Mesenchymal stem cell (in vitro differentiated cells and primary cell): ENCODE measurements around the gene METTL17.
A peak's percentile ranks its signal among the peaks of the same experiment; 100 is the strongest.

Experiments
- DNase-seq: peaks from one replicate; pipeline ENCODE4 v3.0.0-alpha.2; 2013
- H2AFZ ChIP-seq: one replicate; pipeline ENCODE4 v1.6.1; 2013; ENCODE audit warnings: low read depth, mild to moderate bottlenecking, control low read depth, inconsistent platforms, low read length, moderate library complexity
- H2AK5ac ChIP-seq: 2 replicates; pipeline ENCODE4 v1.6.1; 2013; ENCODE audit warnings: low read length, moderate library complexity, mild to moderate bottlenecking, inconsistent platforms; ENCODE audit not compliant: severe bottlenecking
- H2BK120ac ChIP-seq: one replicate; pipeline ENCODE4 v1.6.1; 2013; ENCODE audit warnings: low read depth, mild to moderate bottlenecking, inconsistent platforms, low read length, moderate library complexity
- H2BK12ac ChIP-seq, 2 experiments: one replicate each; pipeline ENCODE4 v1.6.1; 2013; ENCODE audit warnings: inconsistent platforms in 2 of 2, low read length in 2 of 2, mild to moderate bottlenecking in 2 of 2, moderate library complexity in 2 of 2, control low read depth in 1 of 2
- H2BK15ac ChIP-seq: one replicate; pipeline ENCODE4 v1.6.1; 2013; ENCODE audit warnings: mild to moderate bottlenecking, low read depth, inconsistent platforms; ENCODE audit not compliant: poor library complexity, severe bottlenecking
- H2BK5ac ChIP-seq: 2 replicates; pipeline ENCODE4 v1.6.1; 2013; ENCODE audit warnings: low read depth, mild to moderate bottlenecking, low read length, control low read depth, inconsistent platforms; ENCODE audit not compliant: poor library complexity, severe bottlenecking
- H3K14ac ChIP-seq, 2 experiments: one replicate each; pipeline ENCODE4 v1.6.1; 2013; ENCODE audit warnings: inconsistent platforms in 2 of 2, low read length in 2 of 2, control low read depth in 1 of 2, mild to moderate bottlenecking in 1 of 2, moderate library complexity in 1 of 2
- H3K18ac ChIP-seq, 2 experiments: one replicate each; pipeline ENCODE4 v1.6.1; 2013; ENCODE audit warnings: inconsistent platforms in 2 of 2, low read length in 2 of 2, control low read depth in 1 of 2, low read depth in 1 of 2, mild to moderate bottlenecking in 1 of 2
- H3K23ac ChIP-seq, 2 experiments: one replicate each; pipeline ENCODE4 v1.6.1; 2013; ENCODE audit warnings: inconsistent platforms in 2 of 2, low read length in 2 of 2, mild to moderate bottlenecking in 2 of 2, moderate library complexity in 2 of 2, control low read depth in 1 of 2
- H3K27ac ChIP-seq: 2 replicates; pipeline ENCODE4 v1.5.1; 2013; ENCODE audit warnings: mild to moderate bottlenecking, moderate library complexity, low read length, control low read depth, inconsistent platforms; ENCODE audit not compliant: poor library complexity, severe bottlenecking
- H3K27me3 ChIP-seq, 2 experiments: 2 replicates each; pipeline versions ENCODE4 v1.6.1 to v1.7.0; 2013; ENCODE audit warnings: low read length in 2 of 2, mild to moderate bottlenecking in 2 of 2, moderate library complexity in 2 of 2, control low read depth in 1 of 2, inconsistent platforms in 1 of 2; ENCODE audit not compliant: control insufficient read depth in 1 of 2, insufficient read depth in 1 of 2
- H3K36me3 ChIP-seq, 2 experiments: 2 replicates each; pipeline versions ENCODE4 v1.6.1 to v1.7.0; 2013; ENCODE audit warnings: low read length in 2 of 2, control low read depth in 1 of 2, inconsistent platforms in 1 of 2, low read depth in 1 of 2, mild to moderate bottlenecking in 1 of 2; ENCODE audit not compliant: insufficient read depth in 2 of 2, control insufficient read depth in 1 of 2
- H3K4ac ChIP-seq, 2 experiments: one replicate each; pipeline ENCODE4 v1.6.1; 2013; ENCODE audit warnings: inconsistent platforms in 2 of 2, low read length in 2 of 2, mild to moderate bottlenecking in 2 of 2, moderate library complexity in 2 of 2, control low read depth in 1 of 2, low read depth in 1 of 2
- H3K4me1 ChIP-seq: 2 replicates; pipeline ENCODE4 v1.6.1; 2013; ENCODE audit warnings: low read depth, low read length, control low read depth; ENCODE audit not compliant: control insufficient read depth, insufficient read depth
- H3K4me2 ChIP-seq: 2 replicates; pipeline ENCODE4 v1.6.1; 2013; ENCODE audit warnings: low read length, mild to moderate bottlenecking, inconsistent platforms; ENCODE audit not compliant: poor library complexity, severe bottlenecking
- H3K4me3 ChIP-seq, 2 experiments: 2 replicates each; pipeline versions ENCODE4 v1.5.1 to v1.7.0; 2013; ENCODE audit warnings: low read length in 2 of 2, mild to moderate bottlenecking in 2 of 2, control low read depth in 1 of 2, low read depth in 1 of 2; ENCODE audit not compliant: insufficient read depth in 1 of 2
- H3K79me1 ChIP-seq: replicated peaks from 2 replicates; pipeline ENCODE4 v1.6.1; 2013; ENCODE audit warnings: mild to moderate bottlenecking, control low read depth, low read length, inconsistent platforms; ENCODE audit not compliant: poor library complexity, severe bottlenecking
- H3K9ac ChIP-seq: 2 replicates; pipeline ENCODE4 v1.7.0; 2013; ENCODE audit warnings: mild to moderate bottlenecking, low read length, moderate library complexity
- H3K9me3 ChIP-seq: 2 replicates; pipeline ENCODE4 v1.7.0; 2013; ENCODE audit warnings: mild to moderate bottlenecking, low read length; ENCODE audit not compliant: control insufficient read depth
- H4K8ac ChIP-seq: one replicate; pipeline ENCODE4 v1.6.1; 2013; ENCODE audit warnings: inconsistent platforms, mild to moderate bottlenecking, low read length, moderate library complexity
- H4K91ac ChIP-seq: one replicate; pipeline ENCODE4 v1.6.1; 2013; ENCODE audit warnings: mild to moderate bottlenecking, low read length, inconsistent platforms
- WGBS: methylation state at CpG from one replicate; pipeline ENCODE4 v1.1.7; 2013; ENCODE audit warnings: mixed read lengths; 5-methylcytosine and 5-hydroxymethylcytosine counted together

METTL17 gene

DNA sequence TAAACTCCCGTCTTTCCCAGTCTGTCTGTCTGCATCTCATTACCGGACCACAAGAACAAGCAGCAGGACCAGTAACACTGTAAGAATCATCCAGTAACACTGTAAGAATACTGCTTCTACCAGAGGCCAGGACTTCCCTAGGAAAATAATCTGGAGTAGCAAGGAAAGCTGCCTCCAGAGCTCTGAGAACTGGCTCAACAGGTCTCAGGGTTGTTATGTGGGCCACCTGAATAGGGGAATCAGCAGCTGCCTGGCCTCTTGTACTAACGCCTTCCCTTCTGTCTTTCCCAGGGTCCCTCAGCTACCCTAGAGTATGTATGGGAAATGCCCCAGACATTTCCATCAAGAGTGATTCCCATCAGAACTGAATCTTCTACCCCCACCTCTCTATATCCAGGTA lies 8.4 kb downstream of the METTL17 start:
- Histone ChIP-seq H3K23ac (no peak overlapping the region), H3K4ac (no peak overlapping the region), H2BK5ac (no peak overlapping the region), H2AK5ac (no peak overlapping the region), H3K4me1 (peaks cover 8% of the 10 kb centered on the region), H3K27ac (no peak overlapping the region), H4K91ac (no peak overlapping the region), H3K79me1 (peaks cover under 1% of the 10 kb centered on the region), H3K18ac (no peak overlapping the region), H3K27me3 (no peaks in the 10 kb centered on the region), H3K9ac (no peak overlapping the region), H2BK12ac (no peak overlapping the region), H3K4me2 (no peak overlapping the region), H3K14ac (no peak overlapping the region), H2BK15ac (no peak overlapping the region), H4K8ac (no peak overlapping the region), H3K4me3 (no peak overlapping the region), H2AFZ (no peak overlapping the region), H2BK120ac (no peak overlapping the region), H3K36me3 (peaks cover 22 to 45% of the 10 kb centered on the region in 2 experiments), H3K9me3 (no peaks in the 10 kb centered on the region)
- 86% methylated on average over 3 of the region's 3 CpGs for WGBS
- DNase-seq: no peak

DNA sequence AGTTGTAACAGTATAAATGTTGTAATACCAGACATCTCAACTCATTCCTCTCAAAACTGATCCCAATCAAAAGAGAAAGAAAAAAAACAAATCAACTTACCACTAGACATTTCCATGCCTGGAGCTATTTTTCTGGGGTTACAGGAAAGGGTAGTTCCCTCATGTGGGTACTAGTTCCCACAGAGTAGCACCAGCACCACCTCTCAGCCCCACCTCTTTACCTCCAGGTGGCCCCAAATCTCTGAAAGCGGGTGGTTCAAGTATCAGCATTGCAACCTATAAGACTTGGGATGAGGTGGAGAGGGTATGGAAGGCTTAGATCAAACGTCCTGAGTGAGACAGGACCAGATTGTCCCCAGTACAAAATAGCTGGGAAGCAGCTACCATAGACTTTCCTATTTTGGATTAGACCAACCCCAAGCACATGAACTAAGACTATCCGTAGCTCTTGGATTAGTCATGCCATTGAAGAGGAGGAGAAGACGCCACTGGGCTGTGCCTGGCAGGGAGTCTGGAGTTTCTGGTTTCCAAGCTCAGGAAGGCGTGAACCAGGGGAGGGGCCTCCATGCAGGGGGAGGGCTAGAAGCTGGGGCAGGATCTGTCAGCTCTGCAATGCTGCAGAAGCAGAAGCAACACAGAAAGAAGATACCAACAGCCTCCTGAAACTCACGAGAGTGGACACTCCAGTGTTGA lies 9.0 kb downstream of the METTL17 start, which contains the start of gene SLC39A2:
TSS of gene SLC39A2 (plus strand) at position 620 of the 693 bp plus-strand sequence. CDS start 154 bp downstream, outside the sequence.
- Histone ChIP-seq H3K18ac (no peak within 1 kb of the TSS), H2BK12ac (no peak within 1 kb of the TSS), H2BK15ac (no peak within 1 kb of the TSS), H4K8ac (no peak within 1 kb of the TSS), H3K14ac (no peak within 1 kb of the TSS), H2BK120ac (no peak within 1 kb of the TSS), H3K9me3 (no peaks in the 10 kb centered on the region), H3K36me3 (peaks cover 22 to 40% of the 10 kb centered on the region in 2 experiments), H3K4me1 (peaks cover 8% of the 10 kb centered on the region), H2AFZ (no peak within 1 kb of the TSS), H4K91ac (no peak within 1 kb of the TSS), H3K4me2 (no peak within 1 kb of the TSS), H3K4ac (no peak within 1 kb of the TSS), H3K23ac (no peak within 1 kb of the TSS), H3K27ac (no peak within 1 kb of the TSS), H3K79me1 (no peaks in the 10 kb centered on the region), H3K27me3 (no peaks in the 10 kb centered on the region), H2BK5ac (no peak within 1 kb of the TSS), H2AK5ac (no peak within 1 kb of the TSS), H3K9ac (no peak within 1 kb of the TSS), H3K4me3 (no peak within 1 kb of the TSS)
- WGBS: 35% methylated on average over 5 of the region's 6 CpGs
- peak; percentile 57 for DNase-seq

DNA sequence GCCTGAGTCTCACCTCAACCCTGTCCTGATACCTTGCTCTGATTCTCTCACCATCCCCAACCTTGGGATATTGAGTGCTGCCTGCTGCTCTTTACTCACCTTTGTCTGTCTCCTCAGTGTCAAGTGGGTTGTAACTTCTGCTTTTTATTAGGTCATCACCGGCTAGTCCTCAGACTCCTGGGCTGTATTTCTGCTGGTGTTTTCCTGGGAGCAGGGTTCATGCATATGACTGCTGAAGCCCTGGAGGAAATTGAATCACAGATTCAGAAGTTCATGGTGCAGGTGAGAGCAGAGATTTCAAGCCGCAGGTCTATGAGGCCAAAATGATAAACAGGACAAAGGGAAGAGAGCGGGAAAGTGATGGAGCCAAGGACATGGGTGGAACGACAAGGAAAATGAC lies 9.8 kb downstream of the METTL17 start:
- H3K79me1 ChIP-seq: no peaks in the 10 kb centered on the region
- WGBS: 92% methylated on average over 4 of the region's 4 CpGs
- H4K8ac ChIP-seq: no peak overlapping the region
- no peak overlapping the region for H2AK5ac ChIP-seq
- no peak overlapping the region for H3K27ac ChIP-seq
- no peak overlapping the region for H2BK12ac ChIP-seq
- no peak overlapping the region for H3K14ac ChIP-seq
- H3K4me3 ChIP-seq: no peak overlapping the region
- H2BK120ac ChIP-seq: no peak overlapping the region
- H3K4ac ChIP-seq: no peak overlapping the region
- no peak overlapping the region for H2AFZ ChIP-seq
- DNase-seq: no peak
- no peak overlapping the region for H3K4me2 ChIP-seq
- H3K9me3 ChIP-seq: no peaks in the 10 kb centered on the region
- H2BK15ac ChIP-seq: no peak overlapping the region
- H4K91ac ChIP-seq: no peak overlapping the region
- H3K4me1 ChIP-seq: peaks cover 8% of the 10 kb centered on the region
- no peak overlapping the region for H2BK5ac ChIP-seq
- no peak overlapping the region for H3K18ac ChIP-seq
- no peaks in the 10 kb centered on the region for H3K27me3 ChIP-seq
- no peak overlapping the region for H3K23ac ChIP-seq
- peaks cover 19 to 33% of the 10 kb centered on the region in 2 experiments for H3K36me3 ChIP-seq
- H3K9ac ChIP-seq: no peak overlapping the region

DNA sequence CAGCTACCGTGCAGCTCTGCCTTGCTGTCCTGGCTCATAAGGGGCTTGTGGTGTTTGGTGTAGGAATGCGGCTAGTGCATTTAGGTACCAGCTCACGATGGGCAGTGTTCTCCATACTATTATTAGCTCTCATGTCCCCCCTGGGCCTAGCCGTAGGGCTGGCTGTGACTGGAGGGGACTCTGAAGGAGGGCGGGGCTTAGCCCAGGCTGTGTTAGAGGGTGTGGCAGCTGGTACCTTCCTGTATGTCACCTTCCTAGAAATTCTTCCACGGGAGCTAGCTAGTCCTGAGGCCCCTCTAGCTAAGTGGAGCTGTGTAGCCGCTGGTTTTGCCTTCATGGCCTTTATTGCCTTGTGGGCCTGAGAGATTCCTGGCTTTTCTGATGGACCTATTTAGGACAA lies 11.4 kb downstream of the METTL17 start:
- H3K9me3 ChIP-seq: no peaks in the 10 kb centered on the region
- no peaks in the 10 kb centered on the region for H3K79me1 ChIP-seq
- no peak overlapping the region for H3K4ac ChIP-seq
- H3K36me3 ChIP-seq: peaks cover 7 to 16% of the 10 kb centered on the region in 2 experiments
- no peaks in the 10 kb centered on the region for H3K27me3 ChIP-seq
- no peak overlapping the region for H3K4me3 ChIP-seq
- H2BK5ac ChIP-seq: no peak overlapping the region
- H3K23ac ChIP-seq: no peak overlapping the region
- H2AK5ac ChIP-seq: no peak overlapping the region
- no peak for DNase-seq
- H2AFZ ChIP-seq: no peak overlapping the region
- H3K4me2 ChIP-seq: no peak overlapping the region
- H3K14ac ChIP-seq: no peak overlapping the region
- H2BK120ac ChIP-seq: no peak overlapping the region
- H2BK12ac ChIP-seq: no peak overlapping the region
- no peak overlapping the region for H4K91ac ChIP-seq
- 74% methylated on average over 6 of the region's 7 CpGs for WGBS
- no peak overlapping the region for H3K27ac ChIP-seq
- no peak overlapping the region for H3K18ac ChIP-seq
- H2BK15ac ChIP-seq: no peak overlapping the region
- no peak overlapping the region for H4K8ac ChIP-seq
- peaks cover 8% of the 10 kb centered on the region for H3K4me1 ChIP-seq
- H3K9ac ChIP-seq: no peak overlapping the region
